ENCODE results near the gene BRF1.

BRF1 gene

DNA sequence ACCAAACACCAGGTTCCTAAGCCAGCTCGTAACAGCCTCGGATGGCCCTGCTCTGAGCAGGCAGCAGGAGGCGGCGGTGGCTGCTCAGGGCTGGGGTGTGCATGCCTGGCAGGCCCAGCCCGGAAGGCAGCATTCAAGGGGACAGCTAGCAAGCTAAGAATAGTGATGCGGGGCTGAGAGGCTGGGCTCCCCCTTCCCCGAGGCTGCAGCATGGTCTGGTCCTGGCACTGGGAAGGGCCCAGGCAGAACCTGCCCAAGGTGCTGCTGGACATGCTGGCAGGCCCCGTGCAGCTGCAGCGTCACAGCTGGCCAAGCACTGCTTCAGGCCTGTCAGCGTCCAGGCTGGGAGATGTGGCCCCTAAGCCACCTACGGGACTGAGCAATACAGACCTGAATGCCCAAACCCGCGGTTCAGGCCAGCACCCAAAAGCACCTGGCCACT lies 93.3 kb downstream of the BRF1 start:
- no peak for DNase-seq

GRCh38 chr14:105206873-105207272 lies 93.9 kb downstream of the BRF1 start:
- DNase-seq: no peak

GRCh38 chr14:105205673-105206208 lies 95.1 kb downstream of the BRF1 start:
- DNase-seq: no peak

DNA sequence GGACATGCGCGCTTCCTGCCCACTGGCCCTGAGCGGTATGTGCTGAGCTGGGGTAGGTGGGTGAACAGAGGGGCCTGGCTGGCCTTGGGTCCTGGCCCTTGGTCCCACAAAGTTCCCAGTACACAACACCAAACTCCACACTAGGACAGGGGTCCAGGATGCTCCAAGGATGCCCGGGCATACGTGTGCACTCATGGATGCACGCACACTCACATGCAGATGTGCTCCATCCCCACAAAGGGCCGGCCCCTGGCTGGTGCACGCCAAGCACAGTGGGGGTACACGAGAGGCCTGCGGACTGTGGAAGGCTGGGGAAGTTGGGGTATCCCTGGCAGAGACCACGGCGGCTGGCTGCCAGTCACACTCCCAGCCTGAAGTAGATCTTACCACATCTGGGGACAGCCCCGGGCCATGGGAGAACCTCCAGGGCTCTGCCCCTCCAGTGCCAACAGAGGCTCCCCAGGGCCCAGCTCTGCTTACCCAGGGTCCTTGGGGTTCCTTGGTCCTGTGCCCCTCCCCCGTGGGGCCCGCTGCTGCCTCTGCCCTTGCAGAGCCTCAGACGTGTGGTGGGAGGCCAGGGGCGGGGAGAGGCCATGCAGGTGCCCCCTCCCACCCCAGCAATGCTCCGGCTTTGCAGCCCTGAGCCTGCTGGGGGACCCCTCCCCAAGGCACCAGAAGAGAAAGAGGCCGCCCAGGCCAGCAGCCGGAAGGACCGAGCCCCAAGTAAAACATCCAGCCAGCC lies 95.7 kb downstream of the BRF1 start:
- DNase-seq: no peak

DNA sequence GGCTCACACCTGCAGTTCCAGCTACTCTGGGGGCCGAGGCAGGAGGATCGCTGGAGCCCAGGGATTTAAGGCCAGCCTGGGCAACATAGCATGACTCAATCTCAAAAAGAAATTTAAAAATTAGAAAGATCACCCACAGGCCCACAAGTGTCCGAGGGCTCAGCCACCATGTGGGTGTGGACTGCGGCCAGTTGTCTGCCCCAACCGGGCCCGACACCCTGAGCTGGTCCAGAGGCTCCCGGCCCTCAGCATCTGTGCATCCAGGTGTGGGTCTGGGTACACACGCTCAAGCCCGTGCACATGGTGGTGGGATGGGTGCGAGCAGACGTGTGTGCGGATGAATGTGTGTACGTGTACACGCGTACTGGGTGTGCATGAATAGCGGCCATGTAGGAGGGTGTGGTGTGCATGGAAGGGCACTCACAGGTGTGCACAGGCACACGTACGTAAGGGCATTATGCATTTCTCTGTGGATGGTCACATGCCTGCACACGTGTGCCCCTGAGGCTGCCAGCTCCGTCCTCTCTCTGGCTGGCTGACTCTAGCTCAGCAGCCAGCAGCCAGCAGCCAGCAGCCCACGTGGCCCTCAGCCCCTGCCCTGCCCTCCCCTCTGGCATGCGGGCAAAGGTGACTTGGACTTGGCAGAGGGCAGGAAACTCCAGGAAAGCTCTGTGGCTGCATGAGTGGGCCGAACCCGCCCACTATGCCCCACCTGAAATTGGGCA lies 96.4 kb downstream of the BRF1 start:
- no peak for DNase-seq

DNA sequence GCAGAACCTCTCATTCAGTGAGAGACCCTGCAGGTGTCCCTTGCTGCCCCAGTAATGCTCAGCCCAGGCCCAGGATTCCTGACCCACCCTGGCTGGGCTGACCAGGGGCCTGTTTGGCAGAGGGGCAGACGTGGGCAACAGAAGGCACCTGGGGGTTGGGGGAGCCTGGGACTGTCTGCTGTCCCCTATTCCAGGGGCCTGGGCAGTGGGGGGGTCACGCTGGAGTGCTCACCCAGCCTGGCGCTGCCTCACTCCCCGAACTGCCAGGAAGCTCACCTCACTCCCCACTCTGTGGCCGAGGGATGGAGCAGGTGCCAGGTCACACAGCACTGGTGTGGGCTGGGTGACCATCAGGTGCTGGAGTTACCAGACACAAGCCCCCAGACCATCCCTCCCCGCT lies 97.1 kb downstream of the BRF1 start:
- DNase-seq: no peak

GRCh38 chr14:105203057-105203531 lies 97.7 kb downstream of the BRF1 start:
- peak; percentile 37 for DNase-seq

DNA sequence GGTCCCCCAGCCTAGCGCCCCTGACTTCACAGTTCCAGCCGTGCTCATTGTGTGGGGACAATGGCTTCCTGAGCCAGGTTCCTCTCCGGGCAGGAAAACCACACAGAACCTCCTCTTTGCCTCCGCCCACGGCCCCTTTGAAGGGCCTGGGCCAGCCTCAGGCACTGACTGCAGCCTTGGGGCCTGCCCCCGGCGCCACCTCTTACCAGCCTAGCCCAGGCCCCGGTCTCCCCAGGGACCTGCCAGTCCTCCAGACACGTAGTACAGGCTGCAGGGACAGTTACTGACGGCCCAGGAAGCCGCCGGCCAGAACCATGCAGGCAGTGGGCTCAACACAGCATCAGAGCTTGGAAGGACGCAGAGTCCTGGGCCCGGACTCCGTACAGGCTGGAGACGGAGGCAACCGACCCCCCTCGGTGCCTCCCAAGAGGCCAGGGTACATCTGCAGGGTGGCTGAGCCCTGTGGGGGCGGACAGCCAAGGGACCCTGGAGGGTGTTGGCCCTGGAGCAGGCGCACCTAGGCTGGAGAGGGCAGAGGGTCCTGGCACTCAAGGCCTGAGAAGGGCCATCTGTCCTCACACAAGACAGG lies 98.8 kb downstream of the BRF1 start:
- DNase-seq: no peak

DNA sequence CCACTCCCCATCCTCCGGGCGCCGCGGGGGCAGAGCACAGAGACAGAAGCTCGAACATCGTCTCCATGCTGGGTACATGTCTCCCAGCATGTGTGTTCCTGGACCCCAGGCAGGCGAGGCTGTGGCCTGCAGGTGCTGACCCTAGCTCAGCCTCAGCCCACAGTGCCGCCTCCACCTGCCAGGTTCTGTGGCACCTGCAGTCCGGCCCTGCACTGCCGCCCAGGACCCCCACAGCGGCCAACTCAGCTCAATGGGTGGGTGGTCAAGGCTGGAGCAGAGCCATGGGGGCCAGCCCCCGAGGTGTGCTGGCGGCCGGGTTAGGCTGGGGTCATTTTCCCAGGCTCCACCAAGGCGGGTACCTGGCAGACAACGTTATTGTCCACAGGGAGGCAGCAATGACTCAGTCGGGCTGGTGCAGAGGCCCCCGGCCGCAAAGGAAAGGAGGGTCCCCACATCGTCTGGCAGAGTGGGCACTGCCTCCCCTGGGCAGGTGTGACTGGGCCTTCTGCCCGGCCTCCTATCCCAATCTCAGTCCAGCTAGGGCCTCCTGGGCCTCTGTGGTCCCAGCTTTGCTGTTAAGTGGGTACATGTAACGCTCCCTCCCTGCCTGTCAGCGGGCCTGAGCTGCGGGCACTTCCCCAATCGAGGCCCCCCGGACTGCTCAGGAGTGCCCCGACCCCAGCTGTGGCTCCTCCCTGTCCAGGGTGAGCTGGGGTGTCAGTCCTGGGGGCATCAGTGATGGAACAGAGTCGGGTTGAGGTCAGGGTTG lies 99.5 kb downstream of the BRF1 start:
- DNase-seq: no peak

DNA sequence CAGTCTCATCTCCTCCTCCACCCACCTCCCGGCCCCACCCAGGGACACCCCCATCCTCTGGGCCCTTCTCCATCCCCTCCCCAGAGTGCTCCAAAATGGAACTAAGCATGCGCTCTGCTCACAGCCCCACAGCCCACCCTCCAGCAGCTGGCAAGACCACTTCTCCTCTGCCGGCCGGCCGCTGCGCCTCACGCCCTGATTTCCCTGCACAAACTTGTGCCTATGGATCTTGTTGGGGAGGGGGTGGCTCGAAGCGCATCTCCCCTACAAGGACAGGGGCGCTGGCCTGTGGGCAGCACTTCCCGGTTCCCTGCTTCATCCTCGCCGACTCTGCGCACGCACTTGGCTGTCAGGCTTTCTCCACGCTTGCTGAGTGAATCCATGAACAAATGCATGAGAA lies 100.2 kb downstream of the BRF1 start:
- no peak for DNase-seq

DNA sequence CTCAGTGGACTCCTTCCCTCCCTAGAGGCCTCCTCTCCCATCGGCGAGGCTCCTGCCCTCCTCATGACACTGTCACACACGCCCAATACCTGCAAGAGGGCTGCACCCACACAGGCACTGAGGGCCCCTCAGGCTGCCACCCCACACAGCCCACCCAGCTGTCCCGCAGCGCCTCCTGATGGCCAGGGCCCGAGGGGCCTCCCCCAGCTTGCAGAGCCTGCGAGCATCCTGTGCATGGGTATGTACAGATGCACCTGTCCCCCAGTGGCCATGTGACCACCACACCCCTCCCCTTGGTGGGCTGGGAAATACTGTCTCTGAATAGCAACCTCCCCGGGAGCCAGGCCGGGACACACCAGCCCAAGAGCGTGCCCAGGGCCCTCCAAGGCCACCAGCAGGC lies 100.7 kb downstream of the BRF1 start:
- no peak for DNase-seq

DNA sequence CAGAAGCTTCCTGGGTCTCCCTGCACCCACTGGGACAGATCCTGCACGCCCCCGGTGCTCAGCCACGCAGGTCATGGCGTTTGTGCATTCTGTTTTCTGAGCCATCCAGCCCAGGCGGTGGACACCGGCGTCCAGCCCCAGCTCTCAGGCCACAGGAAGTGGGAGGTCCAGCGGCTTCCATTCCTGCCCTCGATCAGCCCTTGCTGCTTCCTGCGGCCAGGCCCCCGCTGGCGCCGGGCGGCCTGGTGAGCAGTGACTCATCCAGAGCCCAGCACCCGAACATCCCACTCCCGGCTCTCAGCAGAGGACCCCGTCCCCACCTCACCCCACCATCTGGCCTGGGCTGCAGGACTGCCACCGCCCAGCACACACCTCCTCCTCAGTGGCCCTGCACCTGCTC lies 101.7 kb downstream of the BRF1 start:
- no peak for DNase-seq

DNA sequence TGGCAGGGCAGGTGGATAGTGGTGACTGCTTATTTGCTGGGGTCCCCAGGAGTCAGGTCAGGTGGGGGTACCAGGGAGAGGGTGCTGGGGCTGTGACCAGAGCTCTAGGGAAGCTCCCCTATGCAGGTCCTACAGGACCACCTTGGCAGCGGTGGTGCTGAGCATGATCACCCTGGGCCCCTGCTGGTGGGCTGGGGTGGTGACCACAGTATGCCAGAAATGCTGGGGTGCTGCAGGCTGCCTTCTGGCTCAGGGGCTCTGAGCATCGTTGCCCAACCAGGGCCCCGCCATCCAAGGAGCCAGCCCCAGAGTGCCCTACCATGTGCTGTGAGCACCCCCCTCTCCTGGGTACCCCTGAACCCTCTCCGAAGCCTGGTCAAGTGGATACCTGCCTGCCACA lies 102.2 kb downstream of the BRF1 start:
- DNase-seq: no peak

DNA sequence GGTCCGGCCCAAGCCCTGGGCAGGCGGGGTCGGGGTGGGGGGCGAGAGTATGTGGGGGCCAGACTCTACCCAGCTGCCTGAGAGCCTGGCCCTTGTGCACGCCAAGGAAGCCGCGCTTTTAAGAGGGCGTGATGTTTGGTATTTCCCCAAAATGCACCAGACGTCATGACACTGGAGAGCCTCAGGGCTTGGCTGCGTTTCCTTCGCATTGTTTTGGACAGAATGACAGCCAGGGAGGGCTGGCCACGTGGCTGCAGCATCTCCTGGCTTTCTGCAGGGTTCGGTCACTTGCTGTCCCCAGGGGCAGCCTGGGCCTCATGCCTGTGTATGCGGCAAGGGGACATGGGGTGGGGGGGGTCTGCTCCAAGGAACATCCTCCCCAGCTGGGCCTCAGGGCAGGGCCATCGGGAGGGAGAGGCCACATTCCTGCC lies 103.6 kb downstream of the BRF1 start:
- no peak for DNase-seq

DNA sequence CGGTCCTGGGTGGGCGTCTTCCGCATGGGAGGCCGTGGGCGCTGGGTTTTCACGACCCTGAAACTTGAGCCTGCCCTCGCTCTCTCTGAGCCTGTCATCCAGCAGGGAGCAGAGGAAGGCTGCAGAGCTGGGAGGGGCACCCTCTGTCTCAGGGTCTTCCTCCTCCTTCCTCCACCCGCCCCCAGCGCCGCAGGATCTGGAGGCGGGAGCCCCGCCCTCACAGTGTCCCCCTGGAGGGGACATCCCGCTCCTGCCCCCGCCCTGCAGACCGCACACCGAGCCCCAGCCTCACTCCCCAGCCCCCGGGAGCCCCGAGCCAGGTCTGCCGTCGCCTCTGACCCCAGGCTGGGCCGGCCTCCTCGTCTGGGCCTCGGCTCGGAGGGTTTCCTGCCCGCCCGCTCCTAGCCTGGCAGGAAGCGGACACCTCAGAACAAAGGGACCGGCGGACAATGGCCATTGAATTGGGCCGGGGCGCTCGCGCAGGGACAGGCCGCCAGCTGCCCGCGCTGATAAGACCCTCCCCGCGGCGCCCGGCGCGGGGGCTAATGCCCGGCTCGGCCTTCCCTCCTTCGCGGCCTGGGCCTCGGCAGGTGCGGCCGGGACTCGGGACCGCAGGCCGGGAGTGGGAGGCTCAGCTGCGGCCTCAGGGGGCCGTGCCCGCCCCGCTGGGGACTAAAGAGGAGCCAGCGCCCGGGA lies 104.4 kb downstream of the BRF1 start:
- no peak for DNase-seq

GRCh38 chr14:105195522-105196264 lies 105.1 kb downstream of the BRF1 start:
- DNase-seq: no peak

DNA sequence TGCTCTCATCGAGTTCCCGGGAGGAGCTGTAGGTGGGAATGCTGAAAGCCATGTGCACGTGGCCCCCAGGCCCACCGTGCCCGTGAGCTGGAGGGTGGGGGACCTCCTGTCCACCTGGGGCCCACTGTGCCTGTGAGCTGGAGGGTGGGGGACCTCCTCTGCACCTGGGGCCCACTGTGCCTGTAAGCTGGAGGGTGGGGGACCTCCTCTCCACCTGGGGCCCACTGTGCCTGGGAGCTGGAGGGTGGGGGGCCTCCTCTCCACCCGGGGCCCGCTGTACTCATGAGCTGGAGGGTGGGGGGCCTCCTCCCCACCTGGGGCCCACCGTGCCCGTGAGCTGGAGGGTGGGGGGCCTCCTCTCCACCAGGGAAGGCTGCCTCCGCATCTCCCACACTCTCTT lies 105.8 kb downstream of the BRF1 start:
- no peak for DNase-seq

DNA sequence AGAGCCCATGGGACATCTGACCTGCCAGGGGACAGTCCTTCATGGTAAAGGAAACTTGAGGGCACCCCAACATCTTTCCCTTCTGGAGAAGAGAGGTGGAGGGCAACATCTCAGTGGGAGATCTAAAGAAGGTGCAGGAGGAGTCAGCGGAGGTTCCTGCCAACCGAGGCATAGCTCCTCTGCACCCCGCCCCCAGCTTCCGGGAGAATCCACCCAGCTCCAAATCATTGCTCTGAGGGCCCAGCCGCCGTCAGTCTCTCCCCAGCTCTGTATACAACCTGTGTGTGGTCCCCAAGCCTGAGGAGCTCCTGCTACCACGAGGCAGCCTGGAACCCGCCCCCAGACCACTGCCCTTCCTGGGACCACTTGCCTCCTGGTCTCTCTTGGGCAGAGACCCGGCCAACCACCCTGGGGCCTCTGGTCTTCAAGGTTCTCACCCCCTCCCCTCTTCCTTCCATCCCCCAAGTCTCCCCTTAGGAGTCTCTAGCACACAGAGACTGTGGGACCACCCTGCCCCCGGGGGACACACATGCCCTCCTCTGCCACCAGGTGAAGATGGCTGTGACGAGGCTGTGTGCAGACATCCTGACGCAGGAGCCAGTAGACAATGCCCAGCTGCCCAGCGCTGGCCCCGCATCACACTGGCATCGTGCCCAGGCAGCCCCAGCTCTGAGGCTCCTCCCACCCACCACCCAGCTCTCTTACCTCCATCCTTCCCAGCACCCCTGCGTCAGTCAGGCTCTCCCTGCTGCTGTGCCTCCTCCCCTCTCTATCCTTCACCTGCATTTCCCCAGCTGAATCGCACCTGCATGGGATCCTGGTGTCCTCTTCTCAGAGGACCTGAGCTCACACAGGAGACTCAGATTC lies 106.7 kb downstream of the BRF1 start:
- DNase-seq: peak; percentile 91

- DNase-seq: no peak
These were observed 107.7 kb downstream of the BRF1 start for GRCh38 chr14:105192866-105193731.

Measured in NCI-H1105 treated with DMSO at 0.1 percent for 48 hours (cell line).